Ramos (cell line): ENCODE data around the gene ZGRF1.
"Not testable (repeated sequence)": the region's sequence is repeated elsewhere in the genome, so short reads cannot be mapped to it uniquely, and the experiment has no call there.

Experiments
- in situ Hi-C: fragments of 300-500 bp; cut with MboI; formaldehyde crosslinking; loops from one replicate; pipeline ENCODE4 v1.14.3; 2022; ENCODE audit warnings: low sequenced_read_pairs; ENCODE audit not compliant: unreplicated experiment

Gene ZGRF1

DNA sequence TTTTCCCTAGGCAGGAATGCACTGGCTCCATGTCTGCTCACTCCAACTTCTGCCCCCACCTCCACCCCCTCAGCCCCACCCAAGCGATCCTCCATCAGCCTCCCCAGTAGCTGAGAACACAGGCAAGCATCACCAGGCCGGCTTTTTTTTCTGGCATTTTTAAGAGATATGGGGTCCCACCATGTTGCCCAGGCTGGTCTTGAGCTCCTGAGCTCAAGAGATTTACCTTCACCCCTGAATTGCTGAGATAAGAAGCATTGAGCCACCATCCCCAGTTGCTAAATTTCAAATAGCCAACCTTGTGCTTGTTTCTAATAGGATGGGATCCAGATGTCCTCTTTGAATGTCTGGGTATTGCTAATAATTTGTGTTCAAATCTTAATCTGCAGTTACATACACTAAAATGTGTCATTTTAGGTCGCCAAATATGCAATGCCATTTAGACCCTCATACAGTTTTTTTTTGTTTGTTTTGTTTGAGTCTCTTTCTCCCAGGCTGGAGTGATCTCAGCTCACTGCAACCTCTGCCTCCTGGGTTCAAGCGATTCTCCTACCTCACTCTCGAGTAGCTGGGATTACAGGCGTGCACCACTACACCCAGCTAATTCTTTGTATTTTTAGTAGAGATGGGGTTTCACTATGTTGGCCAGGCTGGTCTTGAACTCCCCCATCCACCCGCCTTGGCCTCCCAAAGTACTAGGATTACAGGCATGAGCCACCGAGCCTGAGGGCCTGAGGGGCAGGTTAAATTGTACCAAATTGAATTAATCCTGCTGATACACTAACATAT, 9.0 kb upstream of the ZGRF1 start:
- in situ Hi-C loops, result loop anchor here (25.0 kb wide), 1 partner anchor 292 kb away; no protein-coding TSS in a partner anchor

DNA sequence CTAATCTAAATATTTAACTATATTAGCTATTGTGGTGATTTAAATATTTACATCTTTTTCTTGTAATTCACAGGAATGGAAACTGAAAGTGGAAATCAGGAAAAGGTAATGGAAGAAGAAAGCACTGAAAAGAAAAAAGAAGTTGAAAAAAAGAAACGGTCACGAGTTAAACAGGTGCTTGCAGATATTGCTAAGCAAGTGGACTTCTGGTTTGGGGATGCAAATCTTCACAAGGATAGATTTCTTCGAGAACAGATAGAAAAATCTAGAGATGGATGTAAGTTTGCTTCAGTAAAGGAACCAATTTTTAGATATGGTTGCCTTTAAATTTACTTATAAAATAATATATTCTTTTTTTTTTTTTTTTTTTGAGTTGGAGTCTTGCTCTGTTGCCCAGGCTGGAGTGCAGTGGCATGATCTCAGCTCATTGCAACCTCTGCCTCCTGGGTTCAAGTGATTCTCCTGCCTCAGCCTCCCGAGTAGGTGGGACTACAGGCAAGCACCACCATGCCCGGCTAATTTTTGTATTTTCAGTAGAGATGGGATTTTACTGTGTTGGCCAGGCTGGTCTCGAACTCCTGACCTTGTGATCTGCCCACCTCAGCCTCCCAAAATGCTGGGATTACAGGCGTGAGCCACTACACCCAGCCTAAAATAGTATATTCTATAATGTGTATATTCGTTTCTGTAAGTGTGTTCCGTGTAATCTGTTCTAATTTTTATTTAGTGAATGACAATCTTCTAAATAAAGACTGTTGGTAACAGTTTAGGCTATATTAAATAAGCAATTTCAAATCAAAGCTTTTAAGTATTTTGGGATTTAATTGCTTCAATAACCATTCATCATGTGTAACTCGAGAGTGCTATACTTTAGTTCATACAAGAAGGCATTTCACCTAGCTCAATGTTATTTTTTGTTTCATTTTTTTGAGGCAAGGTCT, 8.2 kb upstream of the ZGRF1 start:
- in situ Hi-C loops, result loop anchor here (25.0 kb wide), 1 partner anchor 292 kb away; no protein-coding TSS in a partner anchor

DNA sequence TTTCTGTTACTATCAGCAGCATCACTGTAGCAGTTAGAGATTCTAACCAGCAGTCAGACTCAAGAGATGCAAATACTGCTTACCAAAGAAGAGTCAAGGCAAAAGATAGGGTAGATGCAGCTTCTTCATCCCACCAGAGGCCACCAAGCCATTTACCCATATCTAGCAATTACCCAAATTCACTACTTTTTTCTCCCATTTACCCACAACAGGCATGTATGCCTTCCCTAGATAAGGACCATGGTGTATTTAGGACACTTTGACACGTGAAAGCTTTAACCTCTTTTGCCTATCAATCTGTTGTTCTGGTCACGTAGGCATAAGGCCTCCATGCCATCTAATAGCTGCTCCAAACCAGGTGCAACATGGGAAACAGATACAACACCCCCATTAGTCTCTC, 5.8 kb upstream of the ZGRF1 start:
- in situ Hi-C loops, result loop anchor here (25.0 kb wide), 1 partner anchor 295 kb away; no protein-coding TSS in a partner anchor

DNA sequence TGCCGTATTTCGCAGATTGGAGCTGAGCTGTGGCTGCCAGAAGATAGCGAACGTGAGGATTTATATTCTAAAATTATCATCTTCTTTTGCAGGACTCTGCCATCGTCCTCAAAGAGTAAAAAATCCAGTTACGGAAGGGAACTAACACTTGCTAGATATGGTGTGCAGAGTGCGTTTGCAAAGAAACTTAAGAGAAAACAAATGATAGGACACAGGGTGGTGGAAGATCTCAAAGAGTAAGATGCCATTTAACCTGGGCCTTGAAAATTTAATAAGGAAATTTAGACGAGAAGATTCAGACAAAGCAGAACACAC, 800 bp upstream of the ZGRF1 start:
- in situ Hi-C loops, result loop anchor here (5.0 to 25.0 kb wide), 2 partner anchors 125 to 300 kb away; no protein-coding TSS in a partner anchor

DNA sequence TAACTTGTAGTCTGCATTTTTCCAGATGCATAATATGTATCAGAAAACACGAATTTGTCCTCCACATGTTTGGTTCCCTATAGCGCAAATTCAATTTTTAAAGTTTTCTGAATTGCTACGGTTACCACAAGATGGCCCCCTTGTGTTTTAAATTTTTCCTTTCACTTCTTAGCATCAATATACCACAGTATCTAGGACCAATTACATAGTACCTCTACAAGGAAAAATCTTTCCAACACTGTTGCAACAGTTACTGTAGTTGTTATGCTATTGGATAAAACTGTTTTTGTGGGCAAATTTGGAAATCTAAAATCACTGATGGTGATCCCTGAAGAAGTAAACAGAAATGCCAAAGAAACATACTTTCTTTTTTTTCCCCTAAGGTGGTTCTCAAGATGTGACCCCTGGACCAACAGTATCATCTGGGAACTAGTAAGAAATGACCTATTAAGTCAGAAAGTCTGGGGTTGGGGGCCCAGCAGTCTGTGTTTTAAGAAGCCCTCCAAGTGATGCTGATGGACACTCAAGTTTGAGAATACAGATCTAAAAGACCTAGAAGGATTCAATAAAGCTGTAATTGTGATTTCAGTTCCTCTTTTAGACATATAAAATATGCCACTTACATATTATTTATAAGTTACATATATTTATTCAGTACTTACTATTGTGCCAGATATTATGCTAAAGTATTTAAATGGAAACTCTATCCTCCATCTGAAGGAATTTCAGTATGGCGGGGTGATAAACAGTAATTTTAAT, 3.1 kb downstream of the ZGRF1 start:
- in situ Hi-C loops, result loop anchor here (25.0 kb wide), 1 partner anchor 304 kb away; no protein-coding TSS in a partner anchor

DNA sequence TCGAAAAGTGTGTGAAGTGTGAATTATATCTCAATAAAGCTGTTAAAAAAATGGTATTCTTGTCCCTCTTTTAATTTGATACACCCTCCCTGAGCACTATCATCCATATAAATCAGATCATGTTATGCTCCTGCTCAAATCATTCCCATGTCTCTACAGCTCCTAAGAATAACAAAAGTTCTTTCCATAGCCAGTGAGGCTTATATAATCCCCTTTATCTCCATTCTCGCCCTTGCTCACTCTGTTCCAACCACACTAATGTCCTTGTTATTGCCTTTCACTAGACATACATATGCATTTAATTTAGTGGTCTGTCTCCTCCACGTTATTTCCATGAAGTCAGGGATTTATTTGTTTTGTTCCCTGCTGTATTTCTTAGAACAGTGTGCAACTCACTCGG, 10.5 kb downstream of the ZGRF1 start:
- in situ Hi-C loops, result loop anchor here (25.0 kb wide), 1 partner anchor 311 kb away; no protein-coding TSS in a partner anchor

DNA sequence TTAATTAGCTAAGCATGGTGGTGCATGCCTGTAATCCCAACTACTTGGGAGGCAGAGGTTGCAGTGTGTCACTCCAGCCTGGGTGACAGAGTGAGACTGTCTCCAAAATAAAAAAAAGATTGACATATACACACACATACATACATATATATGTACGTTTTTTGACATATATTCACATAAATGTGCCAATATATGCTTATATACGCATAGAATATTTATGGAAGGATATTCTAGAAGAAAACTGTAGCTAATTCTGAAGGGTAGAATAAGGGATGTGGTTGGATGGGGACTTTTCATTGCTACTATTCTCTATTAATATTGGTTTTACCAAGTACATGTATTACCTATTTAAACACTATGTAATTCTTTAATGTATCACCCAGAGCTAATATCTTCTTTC, 19.7 kb downstream of the ZGRF1 start:
- in situ Hi-C loops, result no loop called here

DNA sequence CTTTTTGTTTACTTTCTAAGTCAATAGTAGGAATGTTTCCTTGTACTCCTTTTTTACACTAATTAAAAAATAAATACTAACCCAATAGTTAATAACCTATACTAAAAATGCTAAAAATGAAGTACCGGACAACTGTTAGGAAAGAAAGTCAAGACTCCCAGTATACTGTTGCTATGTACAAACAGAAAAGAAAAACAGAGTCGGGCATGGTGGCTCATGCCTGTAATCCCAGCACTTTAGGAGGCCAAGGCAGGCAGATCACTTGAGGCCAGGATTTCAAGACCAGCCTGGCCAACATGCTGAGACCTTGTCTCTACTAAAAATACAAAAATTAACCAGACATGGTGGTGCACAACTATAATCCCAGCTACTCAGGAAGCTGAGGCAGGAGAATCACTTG, 23.9 kb downstream of the ZGRF1 start:
- in situ Hi-C loops, result not testable (repeated sequence)

DNA sequence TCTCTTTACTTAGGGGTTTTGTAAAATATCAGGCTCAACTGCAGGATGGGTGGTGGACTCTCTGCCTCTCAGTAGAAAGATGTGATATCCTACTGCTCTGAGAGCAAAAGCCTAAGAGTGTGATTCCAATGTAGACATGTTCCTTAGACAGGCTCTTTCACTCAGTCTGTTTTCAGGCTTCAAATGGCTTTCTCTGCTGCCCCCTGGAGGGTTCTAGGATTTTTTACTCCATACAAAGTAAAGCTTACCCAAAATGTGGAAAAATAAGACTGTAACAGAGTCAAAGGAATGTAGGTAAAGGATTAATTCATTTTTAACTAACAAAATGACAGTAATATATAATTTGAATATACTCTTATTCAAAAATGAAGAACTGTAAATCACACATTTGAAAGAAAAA, 32.1 kb downstream of the ZGRF1 start:
- in situ Hi-C loops, result no loop called here

DNA sequence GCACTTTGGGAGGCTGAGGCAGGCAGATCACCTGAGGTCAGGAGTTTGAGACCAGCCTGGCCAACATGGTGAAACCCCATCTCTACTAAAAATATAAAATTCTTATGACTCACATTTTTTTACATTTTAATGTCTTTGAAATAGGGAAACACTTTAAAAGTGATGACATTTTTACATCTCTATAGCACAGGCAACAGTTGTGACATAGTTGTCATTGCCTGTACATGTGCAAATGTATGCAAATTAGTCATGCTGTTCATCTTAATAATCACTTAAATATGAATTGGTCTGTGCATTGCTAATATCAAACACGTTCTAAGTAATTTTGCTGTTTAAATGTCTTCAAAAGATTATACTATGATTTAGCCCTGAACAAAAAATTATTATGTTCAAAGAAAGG, 41.7 kb downstream of the ZGRF1 start:
- in situ Hi-C loops, result no loop called here

DNA sequence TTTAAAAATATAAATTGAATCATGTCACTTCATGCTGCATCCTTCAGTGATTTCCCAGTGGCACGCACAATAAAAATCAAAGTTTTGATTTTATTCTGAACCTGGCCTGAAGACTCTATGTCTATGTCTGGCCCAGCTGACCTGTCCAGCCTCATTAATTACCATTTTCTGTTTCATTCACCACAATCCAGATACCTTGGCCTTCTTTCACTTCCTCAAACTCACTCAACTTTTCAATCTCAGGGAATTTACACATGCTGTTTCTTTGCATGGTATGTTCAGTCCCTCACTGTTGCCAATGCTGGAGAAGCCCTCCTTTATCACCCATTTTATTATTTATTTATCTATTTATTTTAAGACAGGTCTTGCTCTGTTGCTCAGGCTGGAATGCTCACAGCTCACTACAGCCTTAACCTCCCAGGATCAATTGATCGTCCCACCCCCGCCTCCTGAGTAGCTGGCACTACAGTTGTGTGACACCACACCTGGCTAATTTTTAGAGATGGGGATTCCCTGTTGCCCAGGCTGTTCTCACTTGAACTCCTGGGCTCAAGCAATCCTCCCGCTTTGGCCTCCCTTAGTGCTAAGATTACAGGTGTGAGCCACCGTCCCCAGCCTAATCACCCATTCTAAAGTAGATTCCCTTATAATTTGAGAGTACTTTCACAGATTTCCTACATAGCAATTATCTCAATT, 43.1 kb downstream of the ZGRF1 start:
- in situ Hi-C loops, result no loop called here

DNA sequence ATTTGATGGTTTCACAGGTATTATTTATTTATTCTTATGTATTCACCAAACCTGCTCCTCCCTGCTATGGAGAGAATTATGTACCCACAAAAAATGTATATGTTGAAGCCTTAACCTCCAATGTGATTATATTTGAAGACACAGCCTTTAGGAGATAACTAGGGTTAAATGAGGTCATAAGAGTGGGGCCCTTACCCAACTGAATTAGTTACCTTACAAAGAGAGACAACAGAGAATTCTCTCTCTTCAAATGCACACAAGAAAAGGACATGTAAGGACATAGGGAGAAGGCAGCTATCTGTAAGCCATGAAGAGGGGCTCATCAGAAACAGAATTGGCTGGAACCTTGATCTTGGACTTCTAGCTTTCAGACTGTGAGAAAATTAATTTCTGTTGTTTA, 44.0 kb downstream of the ZGRF1 start:
- in situ Hi-C loops, result no loop called here

DNA sequence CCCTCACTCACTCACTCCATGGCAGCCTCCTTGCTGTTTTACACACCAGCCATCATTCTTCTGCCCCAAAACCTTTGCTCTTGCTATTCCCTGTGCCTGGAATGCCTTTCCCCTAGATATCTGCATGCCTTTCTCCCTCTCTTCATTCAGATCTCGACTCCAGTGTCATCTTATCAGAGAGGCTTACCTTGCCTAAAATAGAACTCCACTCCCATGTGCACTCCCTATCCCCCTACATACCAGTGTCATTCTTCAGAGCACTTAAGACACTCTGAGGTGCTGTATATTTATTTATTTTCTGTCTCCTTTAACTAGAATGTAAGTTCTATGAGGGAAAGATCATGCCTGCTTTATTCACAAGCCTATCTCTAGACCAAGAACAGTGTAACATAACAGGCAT, 45.1 kb downstream of the ZGRF1 start:
- in situ Hi-C loops, result no loop called here

DNA sequence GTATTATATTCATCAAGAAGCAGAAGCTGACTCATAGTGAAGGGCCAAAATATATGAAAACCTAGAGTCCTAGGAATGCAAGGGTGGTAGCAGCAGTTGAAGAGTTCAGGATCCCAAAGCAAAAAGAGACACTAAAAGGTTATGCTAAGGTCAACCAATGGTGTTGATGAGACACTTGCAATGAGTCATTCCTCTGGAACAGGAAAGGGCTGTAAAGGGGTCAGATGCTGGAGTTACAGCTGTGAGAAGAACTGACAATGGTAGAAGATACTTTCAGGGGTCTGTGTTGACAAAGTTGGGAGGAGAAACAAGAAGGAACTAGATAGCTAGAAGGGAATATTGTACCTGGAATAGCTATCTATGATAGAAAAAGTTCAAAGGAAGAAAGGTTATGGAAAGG, 47.5 kb downstream of the ZGRF1 start:
- in situ Hi-C loops, result no loop called here

DNA sequence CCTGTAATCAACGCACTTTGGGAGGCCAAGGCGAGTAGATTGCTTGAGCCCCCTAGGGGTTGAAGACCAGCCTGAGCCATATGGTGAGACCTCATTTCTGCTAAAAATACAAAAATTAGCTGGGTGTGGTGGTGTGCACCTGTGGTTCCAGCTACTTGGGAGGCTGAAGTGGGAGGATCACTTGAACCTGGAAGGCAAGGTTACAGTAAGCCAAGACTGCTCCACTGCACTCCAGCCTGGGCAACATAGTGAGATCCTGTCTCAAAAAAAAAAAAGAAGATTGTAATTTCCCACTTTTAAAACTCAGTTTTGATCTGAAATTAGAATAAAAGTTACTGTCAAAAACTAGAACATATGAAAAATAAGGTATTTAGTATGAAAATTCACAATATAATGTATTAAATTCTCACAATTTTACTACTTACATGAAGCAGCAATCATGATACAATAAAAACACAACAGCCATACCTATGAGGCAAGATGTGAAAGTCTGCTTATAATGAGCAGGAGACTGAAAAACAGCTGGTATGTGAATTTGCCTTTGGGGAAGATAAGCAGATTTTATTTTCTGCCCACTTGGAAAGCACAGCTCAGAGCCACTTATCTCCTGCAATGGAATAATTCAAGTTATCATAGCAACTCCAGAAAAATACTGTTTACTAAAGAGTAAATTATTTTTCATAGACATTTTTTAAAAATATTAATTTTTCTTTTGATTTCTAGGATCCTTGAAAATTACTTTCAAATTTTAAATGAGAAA, 50.6 kb downstream of the ZGRF1 start:
- in situ Hi-C loops, result no loop called here

DNA sequence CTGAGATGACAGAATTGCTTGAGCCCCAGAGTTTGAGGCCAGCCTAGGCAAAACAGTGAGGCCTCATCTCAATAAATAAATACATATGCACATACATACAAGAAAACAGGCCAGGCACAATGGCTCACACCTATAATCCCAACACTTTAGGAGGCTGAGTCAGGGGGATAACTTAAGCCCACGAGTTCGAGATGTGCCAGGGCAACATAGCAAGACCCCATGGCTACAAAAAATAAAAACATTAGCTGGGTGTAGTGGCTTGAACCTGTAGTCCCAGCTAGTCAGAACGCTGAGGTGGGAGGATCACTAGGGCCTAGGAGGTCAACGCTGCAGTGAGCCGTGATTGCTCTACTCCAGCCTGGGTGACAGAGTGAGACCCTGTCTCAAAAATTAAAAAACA, 69.2 kb downstream of the ZGRF1 start:
- in situ Hi-C loops, result no loop called here

DNA sequence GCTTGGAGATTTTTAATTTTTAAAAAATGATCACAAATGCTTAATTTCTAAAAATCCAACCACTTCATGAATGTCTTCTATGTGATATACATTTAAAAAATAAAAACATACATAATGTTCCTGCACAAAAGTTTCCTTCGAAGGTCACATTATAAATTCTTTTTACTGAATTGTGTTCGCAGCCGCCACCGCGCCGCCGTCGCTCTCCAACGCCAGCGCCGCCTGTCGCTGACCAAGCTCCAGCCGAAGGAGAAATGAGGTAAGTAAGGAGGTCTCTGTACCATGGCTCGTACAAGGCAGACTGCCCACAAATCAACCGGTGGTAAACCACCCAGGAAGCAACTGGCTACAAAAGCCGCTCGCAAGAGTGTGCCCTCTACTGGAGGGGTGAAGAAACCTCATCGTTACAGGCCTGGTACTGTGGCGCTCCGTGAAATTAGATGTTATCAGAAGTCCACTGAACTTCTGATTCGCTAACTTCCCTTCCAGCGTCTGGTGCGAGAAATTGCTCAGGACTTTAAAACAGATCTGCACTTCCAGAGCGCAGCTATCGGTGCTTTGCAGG, 71.9 kb downstream of the ZGRF1 start:
- in situ Hi-C loops, result no loop called here

DNA sequence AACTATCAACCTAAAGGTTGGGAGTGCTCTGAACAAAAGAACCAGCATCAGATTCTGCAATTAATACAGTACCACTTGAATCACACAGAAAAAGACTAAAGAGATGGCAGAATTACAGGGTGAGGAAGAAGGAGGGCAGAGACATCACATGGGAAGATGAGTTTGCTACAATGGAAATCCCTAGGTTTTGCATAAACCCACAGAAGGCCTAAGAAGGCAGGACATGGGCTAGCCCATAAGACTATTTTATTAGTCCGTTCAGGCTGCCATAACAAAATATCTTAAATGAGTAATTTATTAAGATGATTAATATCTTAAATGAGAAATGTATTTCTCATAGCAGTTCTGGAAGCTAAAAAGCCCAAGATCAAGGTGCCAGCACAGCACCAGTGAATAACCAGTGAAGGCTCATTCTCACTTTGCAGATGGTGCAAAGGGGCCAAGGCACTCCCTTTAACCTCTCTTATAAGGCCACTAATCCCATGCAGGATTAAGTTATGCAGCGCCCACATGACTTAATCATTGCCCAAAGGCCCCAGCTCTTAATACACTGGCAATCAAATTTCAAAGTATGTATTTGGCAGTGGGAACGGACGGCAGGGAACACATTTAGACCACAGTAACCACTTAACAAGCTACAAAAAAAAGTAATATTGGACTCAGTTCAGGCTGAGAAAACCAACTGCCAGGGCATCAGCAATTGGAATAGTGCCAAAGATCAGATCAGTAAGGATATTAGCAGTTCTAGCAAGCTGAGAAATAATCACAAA, 73.1 kb downstream of the ZGRF1 start:
- in situ Hi-C loops, result no loop called here
